WTC11 (cell line): ENCODE measurements around the gene CEACAM19.

ENCODE experiments used
- ATF2 ChIP-seq: sonication (generic); formaldehyde crosslinking; IDR thresholded peaks from 2 replicates; pipeline ENCODE4 v1.8.1; 2022; ENCODE audit warnings: low read depth, missing genetic modification reagents, borderline replicate concordance
- ATF3 ChIP-seq: sonication (generic); formaldehyde crosslinking; conservative IDR thresholded peaks from 2 replicates; pipeline ENCODE4 v1.8.1; 2022; ENCODE audit warnings: mild to moderate bottlenecking, missing genetic modification reagents
- CBFB ChIP-seq: sonication (generic); formaldehyde crosslinking; IDR thresholded peaks from 2 replicates; pipeline ENCODE4 v1.8.1; 2022; ENCODE audit warnings: mild to moderate bottlenecking, low read depth, missing genetic modification reagents
- CREB1 ChIP-seq: sonication (generic); formaldehyde crosslinking; IDR thresholded peaks from 2 replicates; pipeline ENCODE4 v1.8.0; 2023; ENCODE audit warnings: mild to moderate bottlenecking, missing genetic modification reagents
- CTCF ChIP-seq: fragments of 200-600 bp; IDR thresholded peaks from 2 replicates; pipeline ENCODE4 v1.8.0; 2022; ENCODE audit warnings: antibody characterized with exemption
- E2F1 ChIP-seq: sonication (generic); formaldehyde crosslinking; IDR thresholded peaks from 2 replicates; pipeline ENCODE4 v1.8.0; 2022; ENCODE audit warnings: mild to moderate bottlenecking, missing genetic modification reagents
- GABPB1 ChIP-seq: sonication (generic); formaldehyde crosslinking; IDR thresholded peaks from 2 replicates; pipeline ENCODE4 v1.8.1; 2023; ENCODE audit warnings: mild to moderate bottlenecking, missing genetic modification reagents
- IRF2 ChIP-seq: sonication (generic); formaldehyde crosslinking; IDR thresholded peaks from 2 replicates; pipeline ENCODE4 v1.8.0; 2022; ENCODE audit warnings: low read depth, missing genetic modification reagents, borderline replicate concordance
- NFYB ChIP-seq: sonication (generic); formaldehyde crosslinking; conservative IDR thresholded peaks from 2 replicates; pipeline ENCODE4 v1.8.0; 2022; ENCODE audit warnings: low read depth, missing genetic modification reagents
- NR2C2 ChIP-seq: sonication (generic); formaldehyde crosslinking; IDR thresholded peaks from 2 replicates; pipeline ENCODE4 v1.8.0; 2022; ENCODE audit warnings: mild to moderate bottlenecking, missing genetic modification reagents
- TCF7 ChIP-seq: sonication (generic); formaldehyde crosslinking; IDR thresholded peaks from 2 replicates; pipeline ENCODE4 v1.8.0; 2022; ENCODE audit warnings: mild to moderate bottlenecking, low read depth, missing genetic modification reagents, moderate library complexity
- ZNF138 ChIP-seq: sonication (generic); formaldehyde crosslinking; conservative IDR thresholded peaks from 2 replicates; pipeline ENCODE4 v1.8.1; 2022; ENCODE audit warnings: mild to moderate bottlenecking, moderate library complexity, missing genetic modification reagents

- TF ChIP-seq CTCF, result peak; percentile 97
- no peak for TF ChIP-seq ATF3 (CRISPR knock-in tag)
- TF ChIP-seq NR2C2 (CRISPR knock-in tag), result no peak
- no peak for TF ChIP-seq NFYB (CRISPR knock-in tag)
- no peak for TF ChIP-seq E2F1
- TF ChIP-seq TCF7 (CRISPR knock-in tag), result no peak
- no peak for TF ChIP-seq CREB1 (CRISPR knock-in tag)
- no peak for TF ChIP-seq ZNF138 (CRISPR knock-in tag)
- TF ChIP-seq ATF2, result no peak
- TF ChIP-seq GABPB1 (CRISPR knock-in tag), result no peak
- no peak for TF ChIP-seq IRF2
- no peak for TF ChIP-seq CBFB
These were observed 18.2 kb downstream of the CEACAM19 start for GRCh38 chr19:44689290-44690130.
